PFSK-1 (cell line): ENCODE data around the gene ZNF326.

ENCODE experiments used
- FOXP2 ChIP-seq: optimal IDR thresholded peaks from 2 replicates; pipeline ENCODE3; 2011; ENCODE audit warnings: borderline replicate concordance, control low read depth, inconsistent platforms; ENCODE audit not compliant: insufficient read depth; ENCODE audit errors: extremely low read length, extremely low read depth
- POLR2AphosphoS5 ChIP-seq: IDR thresholded peaks from 2 replicates; pipeline ENCODE4 v1.6.1; 2012; ENCODE audit warnings: low read depth, mild to moderate bottlenecking, control low read depth, low read length, moderate library complexity
- REST ChIP-seq, 2 experiments: IDR thresholded peaks; 2 replicates each; pipeline versions ENCODE4 v1.6.1 to v1.8.0; 2011 to 2012; ENCODE audit warnings: low read depth in 2 of 2, low read length in 2 of 2, control low read depth in 1 of 2, inconsistent platforms in 1 of 2, mild to moderate bottlenecking in 1 of 2, moderate library complexity in 1 of 2; ENCODE audit not compliant: insufficient read depth in 1 of 2
- SIN3A ChIP-seq: IDR thresholded peaks from 2 replicates; pipeline ENCODE4 v1.6.1; 2012; ENCODE audit warnings: mild to moderate bottlenecking, low read length, moderate library complexity, borderline replicate concordance; ENCODE audit not compliant: insufficient read depth
- TAF1 ChIP-seq: IDR thresholded peaks from 2 replicates; pipeline ENCODE4 v1.6.1; 2012; ENCODE audit warnings: low read length, control low read depth, borderline replicate concordance; ENCODE audit not compliant: insufficient read depth

Gene ZNF326

GRCh38 chr1:89995598-89996449, 914 bp downstream of the ZNF326 start:
- TF ChIP-seq REST (IDR thresholded peaks at IDR 0.05; ENCODE audit: insufficient read depth in 1 of 2, low read depth in 2 of 2, low read length in 2 of 2) (no peak), FOXP2 (no peak), POLR2AphosphoS5 (no peak), SIN3A (0 out of 2 replicates have a peak, but pooled peaks have one; percentile 55)

GRCh38 chr1:89996450-89997110, 1.7 kb downstream of the ZNF326 start:
- TF ChIP-seq REST (IDR thresholded peaks at IDR 0.05; ENCODE audit: insufficient read depth in 1 of 2, low read depth in 2 of 2, low read length in 2 of 2) (no peak), TAF1 (no peak), POLR2AphosphoS5 (no peak), FOXP2 (no peak), SIN3A (no peak)

- TF ChIP-seq REST (IDR thresholded peaks at IDR 0.05; ENCODE audit: insufficient read depth in 1 of 2, low read depth in 2 of 2, low read length in 2 of 2): no peak
- TF ChIP-seq TAF1: no peak
- TF ChIP-seq FOXP2: no peak
- no peak for TF ChIP-seq SIN3A
- TF ChIP-seq POLR2AphosphoS5: no peak
Observed at GRCh38 chr1:89998306-89998705, 3.4 kb downstream of the ZNF326 start.

- TF ChIP-seq SIN3A: no peak
- TF ChIP-seq FOXP2: no peak
- no peak for TF ChIP-seq POLR2AphosphoS5
- no peak for TF ChIP-seq TAF1
- no peak for TF ChIP-seq REST (IDR thresholded peaks at IDR 0.05; ENCODE audit: insufficient read depth in 1 of 2, low read depth in 2 of 2, low read length in 2 of 2)
Observed at GRCh38 chr1:89999208-89999607, 4.3 kb downstream of the ZNF326 start.
